Mesenchymal stem cell (in vitro differentiated cells and primary cell): ENCODE results near the gene ITGA5.

ENCODE experiments used
- DNase-seq: peaks from one replicate; pipeline ENCODE4 v3.0.0-alpha.2; 2013
- H2AFZ ChIP-seq: one replicate; pipeline ENCODE4 v1.6.1; 2013; ENCODE audit warnings: low read depth, mild to moderate bottlenecking, control low read depth, inconsistent platforms, low read length, moderate library complexity
- H2AK5ac ChIP-seq: 2 replicates; pipeline ENCODE4 v1.6.1; 2013; ENCODE audit warnings: low read length, moderate library complexity, mild to moderate bottlenecking, inconsistent platforms; ENCODE audit not compliant: severe bottlenecking
- H2BK120ac ChIP-seq: one replicate; pipeline ENCODE4 v1.6.1; 2013; ENCODE audit warnings: low read depth, mild to moderate bottlenecking, inconsistent platforms, low read length, moderate library complexity
- H2BK12ac ChIP-seq, 2 experiments: one replicate each; pipeline ENCODE4 v1.6.1; 2013; ENCODE audit warnings: inconsistent platforms in 2 of 2, low read length in 2 of 2, mild to moderate bottlenecking in 2 of 2, moderate library complexity in 2 of 2, control low read depth in 1 of 2
- H2BK15ac ChIP-seq: one replicate; pipeline ENCODE4 v1.6.1; 2013; ENCODE audit warnings: mild to moderate bottlenecking, low read depth, inconsistent platforms; ENCODE audit not compliant: poor library complexity, severe bottlenecking
- H2BK5ac ChIP-seq: 2 replicates; pipeline ENCODE4 v1.6.1; 2013; ENCODE audit warnings: low read depth, mild to moderate bottlenecking, low read length, control low read depth, inconsistent platforms; ENCODE audit not compliant: poor library complexity, severe bottlenecking
- H3K14ac ChIP-seq, 2 experiments: one replicate each; pipeline ENCODE4 v1.6.1; 2013; ENCODE audit warnings: inconsistent platforms in 2 of 2, low read length in 2 of 2, control low read depth in 1 of 2, mild to moderate bottlenecking in 1 of 2, moderate library complexity in 1 of 2
- H3K18ac ChIP-seq, 2 experiments: one replicate each; pipeline ENCODE4 v1.6.1; 2013; ENCODE audit warnings: inconsistent platforms in 2 of 2, low read length in 2 of 2, control low read depth in 1 of 2, low read depth in 1 of 2, mild to moderate bottlenecking in 1 of 2
- H3K23ac ChIP-seq, 2 experiments: one replicate each; pipeline ENCODE4 v1.6.1; 2013; ENCODE audit warnings: inconsistent platforms in 2 of 2, low read length in 2 of 2, mild to moderate bottlenecking in 2 of 2, moderate library complexity in 2 of 2, control low read depth in 1 of 2
- H3K27ac ChIP-seq: 2 replicates; pipeline ENCODE4 v1.5.1; 2013; ENCODE audit warnings: mild to moderate bottlenecking, moderate library complexity, low read length, control low read depth, inconsistent platforms; ENCODE audit not compliant: poor library complexity, severe bottlenecking
- H3K27me3 ChIP-seq, 2 experiments: 2 replicates each; pipeline versions ENCODE4 v1.6.1 to v1.7.0; 2013; ENCODE audit warnings: low read length in 2 of 2, mild to moderate bottlenecking in 2 of 2, moderate library complexity in 2 of 2, control low read depth in 1 of 2, inconsistent platforms in 1 of 2; ENCODE audit not compliant: control insufficient read depth in 1 of 2, insufficient read depth in 1 of 2
- H3K36me3 ChIP-seq, 2 experiments: 2 replicates each; pipeline versions ENCODE4 v1.6.1 to v1.7.0; 2013; ENCODE audit warnings: low read length in 2 of 2, control low read depth in 1 of 2, inconsistent platforms in 1 of 2, low read depth in 1 of 2, mild to moderate bottlenecking in 1 of 2; ENCODE audit not compliant: insufficient read depth in 2 of 2, control insufficient read depth in 1 of 2
- H3K4ac ChIP-seq, 2 experiments: one replicate each; pipeline ENCODE4 v1.6.1; 2013; ENCODE audit warnings: inconsistent platforms in 2 of 2, low read length in 2 of 2, mild to moderate bottlenecking in 2 of 2, moderate library complexity in 2 of 2, control low read depth in 1 of 2, low read depth in 1 of 2
- H3K4me1 ChIP-seq: 2 replicates; pipeline ENCODE4 v1.6.1; 2013; ENCODE audit warnings: low read depth, low read length, control low read depth; ENCODE audit not compliant: control insufficient read depth, insufficient read depth
- H3K4me2 ChIP-seq: 2 replicates; pipeline ENCODE4 v1.6.1; 2013; ENCODE audit warnings: low read length, mild to moderate bottlenecking, inconsistent platforms; ENCODE audit not compliant: poor library complexity, severe bottlenecking
- H3K4me3 ChIP-seq, 2 experiments: 2 replicates each; pipeline versions ENCODE4 v1.5.1 to v1.7.0; 2013; ENCODE audit warnings: low read length in 2 of 2, mild to moderate bottlenecking in 2 of 2, control low read depth in 1 of 2, low read depth in 1 of 2; ENCODE audit not compliant: insufficient read depth in 1 of 2
- H3K79me1 ChIP-seq: replicated peaks from 2 replicates; pipeline ENCODE4 v1.6.1; 2013; ENCODE audit warnings: mild to moderate bottlenecking, control low read depth, low read length, inconsistent platforms; ENCODE audit not compliant: poor library complexity, severe bottlenecking
- H3K9ac ChIP-seq: 2 replicates; pipeline ENCODE4 v1.7.0; 2013; ENCODE audit warnings: mild to moderate bottlenecking, low read length, moderate library complexity
- H3K9me3 ChIP-seq: 2 replicates; pipeline ENCODE4 v1.7.0; 2013; ENCODE audit warnings: mild to moderate bottlenecking, low read length; ENCODE audit not compliant: control insufficient read depth
- H4K8ac ChIP-seq: one replicate; pipeline ENCODE4 v1.6.1; 2013; ENCODE audit warnings: inconsistent platforms, mild to moderate bottlenecking, low read length, moderate library complexity
- H4K91ac ChIP-seq: one replicate; pipeline ENCODE4 v1.6.1; 2013; ENCODE audit warnings: mild to moderate bottlenecking, low read length, inconsistent platforms
- WGBS: methylation state at CpG from one replicate; pipeline ENCODE4 v1.1.7; 2013; ENCODE audit warnings: mixed read lengths; 5-methylcytosine and 5-hydroxymethylcytosine counted together

The ITGA5 gene

GRCh38 chr12:54395545-54395944 lies 23.5 kb downstream of the ITGA5 start:
- no peak overlapping the region for H3K4ac ChIP-seq
- H2BK120ac ChIP-seq = no peak overlapping the region
- H2BK15ac ChIP-seq = no peak overlapping the region
- DNase-seq = no peak
- no peak overlapping the region for H3K23ac ChIP-seq
- H3K4me2 ChIP-seq = no peak overlapping the region
- H3K27me3 ChIP-seq = no peaks in the 10 kb centered on the region
- H2AK5ac ChIP-seq = no peak overlapping the region
- no peak overlapping the region for H2BK12ac ChIP-seq
- H3K79me1 ChIP-seq = peaks cover 4% of the 10 kb centered on the region
- no peak overlapping the region for H4K8ac ChIP-seq
- peaks cover 5% of the 10 kb centered on the region for H3K4me1 ChIP-seq
- no peak overlapping the region for H3K27ac ChIP-seq
- no peaks in the 10 kb centered on the region for H3K9me3 ChIP-seq
- no peak overlapping the region for H3K18ac ChIP-seq
- H3K36me3 ChIP-seq = peaks cover 45 to 89% of the 10 kb centered on the region in 2 experiments
- no peak overlapping the region for H4K91ac ChIP-seq
- no peak overlapping the region for H3K14ac ChIP-seq
- H2BK5ac ChIP-seq = no peak overlapping the region
- H2AFZ ChIP-seq = no peak overlapping the region
- no peak overlapping the region for H3K4me3 ChIP-seq
- H3K9ac ChIP-seq = peak overlapping the region; percentile 11

DNA sequence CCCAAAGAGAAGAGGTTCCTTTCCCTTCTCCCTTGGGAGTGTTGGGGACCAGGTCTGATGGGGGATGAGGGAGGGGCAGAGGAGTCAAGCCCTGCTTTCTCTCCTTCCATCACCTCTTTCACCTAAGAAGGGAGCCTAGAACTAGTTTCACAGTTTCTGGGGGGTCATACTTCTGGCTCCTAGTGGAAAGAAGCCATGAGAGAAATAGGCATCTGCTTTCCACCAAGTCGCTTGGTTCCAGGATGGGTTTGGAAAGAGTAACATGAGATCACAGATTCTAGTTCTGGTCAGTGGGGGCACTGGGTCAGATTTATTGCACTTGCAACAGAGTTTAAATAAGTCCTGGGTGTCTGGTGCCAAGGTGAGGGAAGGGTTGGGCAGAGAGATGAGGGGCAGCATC lies 24.1 kb downstream of the ITGA5 start:
- H3K23ac ChIP-seq = no peak overlapping the region
- H3K18ac ChIP-seq = no peak overlapping the region
- H3K79me1 ChIP-seq = peaks cover 4% of the 10 kb centered on the region

DNA sequence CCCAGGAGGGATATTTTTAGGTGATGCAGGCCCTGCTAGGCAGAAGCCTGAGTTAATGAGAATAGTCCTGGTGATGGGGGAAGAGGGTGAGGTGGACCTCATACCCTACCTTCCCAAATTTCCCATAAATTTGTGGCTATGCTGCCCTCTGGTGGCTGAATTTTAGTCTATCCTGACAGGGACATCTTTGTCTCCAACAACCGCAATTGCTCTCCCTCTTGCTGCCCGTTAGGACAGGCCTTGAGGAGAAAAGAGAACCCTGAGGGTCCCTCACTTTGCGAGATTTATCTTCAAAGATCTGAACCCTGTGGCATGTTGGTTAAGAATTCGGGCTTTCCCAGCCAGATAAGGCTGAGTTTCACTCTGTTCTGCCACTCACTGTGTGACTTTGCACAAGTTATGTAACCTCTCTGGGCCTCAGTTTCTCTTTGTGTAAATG lies 24.8 kb downstream of the ITGA5 start:
- no peak overlapping the region for H3K4ac ChIP-seq
- no peak overlapping the region for H4K91ac ChIP-seq
- peak; percentile 59 for DNase-seq
- peak overlapping the region; percentile 15 for H3K9ac ChIP-seq
- peaks cover 14% of the 10 kb centered on the region for H3K4me1 ChIP-seq
- peaks cover 39 to 76% of the 10 kb centered on the region in 2 experiments for H3K36me3 ChIP-seq
- H4K8ac ChIP-seq = no peak overlapping the region
- H3K79me1 ChIP-seq = peaks cover 4% of the 10 kb centered on the region
- H2AK5ac ChIP-seq = no peak overlapping the region
- H3K9me3 ChIP-seq = no peaks in the 10 kb centered on the region
- no peak overlapping the region for H3K14ac ChIP-seq
- no peak overlapping the region for H2AFZ ChIP-seq
- H3K4me2 ChIP-seq = no peak overlapping the region
- no peak overlapping the region for H3K4me3 ChIP-seq
- no peak overlapping the region for H3K27ac ChIP-seq
- H2BK5ac ChIP-seq = no peak overlapping the region
- H2BK120ac ChIP-seq = no peak overlapping the region
- no peak overlapping the region for H3K23ac ChIP-seq
- no peak overlapping the region for H3K18ac ChIP-seq
- no peak overlapping the region for H2BK12ac ChIP-seq
- WGBS = 26% methylated on average over 4 of the region's 4 CpGs
- no peaks in the 10 kb centered on the region for H3K27me3 ChIP-seq
- no peak overlapping the region for H2BK15ac ChIP-seq

More for the DNA sequence above, 24.1 kb downstream of the ITGA5 start:
- Histone ChIP-seq H3K4ac (no peak overlapping the region), H4K8ac (no peak overlapping the region), H3K4me2 (no peak overlapping the region), H2AFZ (no peak overlapping the region), H3K14ac (no peak overlapping the region), H3K9me3 (no peaks in the 10 kb centered on the region), H3K36me3 (peaks cover 44 to 83% of the 10 kb centered on the region in 2 experiments), H2BK5ac (no peak overlapping the region), H3K4me1 (peaks cover 9% of the 10 kb centered on the region), H3K27ac (no peak overlapping the region), H2BK12ac (no peak overlapping the region), H4K91ac (no peak overlapping the region), H2BK15ac (no peak overlapping the region), H3K27me3 (no peaks in the 10 kb centered on the region), H2BK120ac (no peak overlapping the region), H3K4me3 (no peak overlapping the region), H2AK5ac (no peak overlapping the region), H3K9ac (peak overlapping the region; percentile 15)
- WGBS = 100% methylated on average over 1 of the region's 1 CpG
- no peak for DNase-seq

DNA sequence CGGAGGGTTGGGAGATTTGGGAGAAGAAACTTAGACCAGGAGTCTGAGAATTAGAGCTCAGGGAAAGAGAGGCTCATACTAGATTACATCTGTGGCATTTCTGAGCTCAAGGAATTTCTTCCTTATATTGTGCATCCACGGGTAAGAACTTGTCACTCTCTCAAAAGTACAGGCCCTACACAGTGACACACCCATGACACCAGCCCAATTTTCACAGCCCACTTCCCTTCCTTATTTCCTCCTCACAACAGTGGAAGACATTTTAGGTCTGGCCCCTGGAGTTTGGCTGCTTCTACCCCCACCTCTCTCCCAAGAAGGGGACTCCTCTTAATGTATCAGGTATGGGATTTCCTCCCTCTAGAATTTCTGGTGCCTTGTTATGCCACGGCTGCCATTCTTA lies 25.3 kb downstream of the ITGA5 start:
- no peak overlapping the region for H2BK5ac ChIP-seq
- 94% methylated on average over 3 of the region's 3 CpGs for WGBS
- no peak overlapping the region for H2BK15ac ChIP-seq

More for the DNA sequence above, 25.3 kb downstream of the ITGA5 start:
- H3K4ac ChIP-seq = no peak overlapping the region
- H2AFZ ChIP-seq = no peak overlapping the region
- no peak overlapping the region for H3K4me2 ChIP-seq
- H3K9me3 ChIP-seq = no peaks in the 10 kb centered on the region
- H3K4me3 ChIP-seq = no peak overlapping the region
- peaks cover 36 to 71% of the 10 kb centered on the region in 2 experiments for H3K36me3 ChIP-seq
- H3K9ac ChIP-seq = peak overlapping the region; percentile 15
- H3K27me3 ChIP-seq = no peaks in the 10 kb centered on the region
- no peak overlapping the region for H2BK120ac ChIP-seq
- peaks cover 4% of the 10 kb centered on the region for H3K79me1 ChIP-seq
- no peak overlapping the region for H3K23ac ChIP-seq
- no peak overlapping the region for H4K8ac ChIP-seq
- H4K91ac ChIP-seq = no peak overlapping the region
- no peak overlapping the region for H2AK5ac ChIP-seq
- H3K14ac ChIP-seq = no peak overlapping the region
- H3K18ac ChIP-seq = no peak overlapping the region
- DNase-seq = no peak
- peaks cover 17% of the 10 kb centered on the region for H3K4me1 ChIP-seq
- no peak overlapping the region for H2BK12ac ChIP-seq
- no peak overlapping the region for H3K27ac ChIP-seq
